Transverse colon (tissue), 4 donors: Measurements from ENCODE around the gene FARSB. TPM values are rescaled to one million over a fixed set of nuclear protein-coding genes. Genes with fewer than 3 reads are reported as not detected.

Experiments used
- DNase-seq: peaks from one replicate; pipeline ENCODE4 v3.0.0-alpha.2; 2019
- H3K27ac ChIP-seq, 4 donors: fragments of 200-600 bp; sonication (generic); 2 replicates each; pipeline ENCODE4 v1.5.1; 2016 to 2018; ENCODE audit warnings: inconsistent platforms in 4 of 4
- H3K27me3 ChIP-seq: fragments of 200-600 bp; sonication (generic); 2 replicates; pipeline ENCODE4 v1.5.1; 2017; ENCODE audit warnings: inconsistent platforms
- H3K36me3 ChIP-seq, 4 donors: fragments of 200-600 bp; sonication (generic); 2 replicates each; pipeline ENCODE4 v1.5.1; 2017 to 2019; ENCODE audit warnings: inconsistent platforms in 4 of 4
- H3K4me1 ChIP-seq, 4 donors: fragments of 200-600 bp; sonication (generic); 2 replicates each; pipeline ENCODE4 v1.5.1; 2017 to 2020; ENCODE audit warnings: inconsistent platforms in 4 of 4
- H3K4me3 ChIP-seq, 4 donors: fragments of 200-600 bp; sonication (generic); 1 replicate in 1 of 4; 2 replicates in 3 of 4; pipeline versions ENCODE4 v1.5.1 to v1.6.1; 2017 to 2019; ENCODE audit warnings: inconsistent platforms in 4 of 4
- H3K9me3 ChIP-seq, 2 donors: fragments of 200-600 bp; sonication (generic); 2 replicates each; pipeline ENCODE4 v1.5.1; 2017 to 2019; ENCODE audit warnings: inconsistent platforms in 2 of 2
- EP300 ChIP-seq: sonication (generic); formaldehyde crosslinking; IDR thresholded peaks from one replicate; pipeline ENCODE4 v1.6.1; 2017; ENCODE audit warnings: antibody characterized with exemption, low read depth
- POLR2A ChIP-seq: fragments of 450-650 bp; IDR thresholded peaks from one replicate; pipeline ENCODE4 v1.6.1; 2016; ENCODE audit warnings: antibody characterized with exemption, mild to moderate bottlenecking, moderate library complexity
- POLR2AphosphoS5 ChIP-seq, 3 donors: sonication (generic); formaldehyde crosslinking; IDR thresholded peaks; one replicate each; pipeline ENCODE4 v1.6.1; 2016; ENCODE audit warnings: antibody characterized with exemption in 3 of 3
- WGBS, 2 donors: methylation state at CpG; one replicate each; pipeline ENCODE4 v1.1.5; 2018; ENCODE audit warnings: low coverage in 1 of 2; 5-methylcytosine and 5-hydroxymethylcytosine counted together
- in situ Hi-C, 4 donors: fragments of 200-750 bp; cut with MboI; loops; one replicate each; pipeline versions ENCODE4 v1.15.0 to v1.15.1; 2017; ENCODE audit warnings: low sequenced_read_pairs in 3 of 4, low pct_ligation_motif_present in 1 of 4, low pct_unique_long_range_greater_than_20kb in 1 of 4
- intact Hi-C: fragments of 100-400 bp; cut with DNase I; formaldehyde crosslinking; loops from one replicate; pipeline ENCODE4 v1.15.1; 2023; ENCODE audit warnings: low total_unique reads
- total RNA-seq, 4 donors: library from RNA; depleted of rRNA; stranded (reverse); fragments of >200 nt; gene quantifications; one replicate each; pipeline ENCODE4 v1.1.0, GENCODE V29; 2016
- TF ChIP-seq, protein P1 (sequence below), 5 experiments: fragments of 200-600 bp in 3 of 5; fragments of 450-650 bp in 2 of 5; sonication (generic) in 3 of 5; IDR thresholded peaks; 1 replicate in 2 of 5; 2 replicates in 3 of 5; pipeline ENCODE4 v1.5.1; 2016 to 2017; ENCODE audit warnings: antibody characterized with exemption in 5 of 5, inconsistent platforms in 3 of 5, mild to moderate bottlenecking in 2 of 5, moderate library complexity in 1 of 5

FARSB gene
- total RNA-seq, 4 donors from 2014 or later, result 7.2 to 18.6 (median 9.5) TPM

DNA sequence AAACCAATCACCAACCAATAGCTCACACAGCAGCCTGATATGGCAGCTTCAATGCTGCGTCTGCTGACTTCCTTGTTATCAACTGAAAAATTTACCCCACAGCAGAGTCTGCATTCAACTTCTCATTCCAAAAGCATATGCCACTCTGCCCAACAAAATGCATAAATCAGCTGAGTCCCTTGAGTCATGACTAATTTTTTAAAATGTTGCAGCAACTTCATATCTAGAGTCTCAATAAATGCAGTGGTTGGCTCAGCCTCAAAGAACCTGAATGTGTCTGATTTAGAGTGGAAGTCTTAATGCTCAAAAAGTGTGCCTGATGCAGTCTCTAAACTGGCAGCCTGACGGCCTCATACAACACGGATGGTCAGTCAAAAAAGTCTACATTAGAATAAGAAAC is 46.5 kb downstream of the FARSB start:
- DNase-seq, result no peak
- in situ Hi-C loops, result loop anchor here in 2 of 4 donors (25.0 kb wide), 1 partner anchor 547 kb away; no protein-coding TSS in a partner anchor
- no peak for TF ChIP-seq POLR2AphosphoS5 (IDR thresholded peaks at IDR 0.05)
- TF ChIP-seq POLR2A, result no peak
- TF ChIP-seq EP300, result no peak
- TF ChIP-seq, protein P1, sequence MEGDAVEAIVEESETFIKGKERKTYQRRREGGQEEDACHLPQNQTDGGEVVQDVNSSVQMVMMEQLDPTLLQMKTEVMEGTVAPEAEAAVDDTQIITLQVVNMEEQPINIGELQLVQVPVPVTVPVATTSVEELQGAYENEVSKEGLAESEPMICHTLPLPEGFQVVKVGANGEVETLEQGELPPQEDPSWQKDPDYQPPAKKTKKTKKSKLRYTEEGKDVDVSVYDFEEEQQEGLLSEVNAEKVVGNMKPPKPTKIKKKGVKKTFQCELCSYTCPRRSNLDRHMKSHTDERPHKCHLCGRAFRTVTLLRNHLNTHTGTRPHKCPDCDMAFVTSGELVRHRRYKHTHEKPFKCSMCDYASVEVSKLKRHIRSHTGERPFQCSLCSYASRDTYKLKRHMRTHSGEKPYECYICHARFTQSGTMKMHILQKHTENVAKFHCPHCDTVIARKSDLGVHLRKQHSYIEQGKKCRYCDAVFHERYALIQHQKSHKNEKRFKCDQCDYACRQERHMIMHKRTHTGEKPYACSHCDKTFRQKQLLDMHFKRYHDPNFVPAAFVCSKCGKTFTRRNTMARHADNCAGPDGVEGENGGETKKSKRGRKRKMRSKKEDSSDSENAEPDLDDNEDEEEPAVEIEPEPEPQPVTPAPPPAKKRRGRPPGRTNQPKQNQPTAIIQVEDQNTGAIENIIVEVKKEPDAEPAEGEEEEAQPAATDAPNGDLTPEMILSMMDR (IDR thresholded peaks at IDR 0.05), result no peak
- Histone ChIP-seq H3K4me3 (no peak overlapping the region), H3K27ac (no peak overlapping the region), H3K4me1 (no peaks in the 10 kb centered on the region), H3K9me3 (no peaks in the 10 kb centered on the region), H3K27me3 (no peaks in the 10 kb centered on the region), H3K36me3 (peaks cover 0 to 3% (median 0%) of the 10 kb centered on the region in 4 donors)
- 95 to 100% methylated on average over 1 to 3 of the region's 3 CpGs for WGBS, 2 donors
- intact Hi-C loops, result no loop called here

DNA sequence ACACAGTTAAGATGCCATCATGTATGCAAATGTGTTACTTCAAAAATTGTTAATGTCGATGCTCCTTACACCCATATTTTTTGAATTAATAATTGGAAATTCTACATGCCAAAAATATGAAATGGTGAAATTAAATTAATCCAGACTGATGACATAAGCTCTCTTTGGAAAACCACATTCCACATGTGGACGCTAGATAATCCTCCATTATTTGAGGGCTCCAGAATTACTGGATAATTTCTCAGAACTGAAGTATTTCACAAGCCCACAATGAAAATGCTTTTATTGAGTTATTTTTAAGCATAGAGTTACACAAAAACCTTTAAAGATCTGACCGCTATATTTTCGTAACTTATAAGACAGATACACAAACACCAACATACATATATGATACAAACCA is 47.8 kb downstream of the FARSB start:
- DNase-seq, result no peak
- H3K27ac ChIP-seq, result no peak overlapping the region
- H3K4me1 ChIP-seq, result no peaks in the 10 kb centered on the region
- 64 to 66% methylated on average over 4 of the region's 4 CpGs for WGBS, 2 donors
- TF ChIP-seq POLR2AphosphoS5 (IDR thresholded peaks at IDR 0.05), result no peak
- TF ChIP-seq, protein P1 (IDR thresholded peaks at IDR 0.05), result no peak
- in situ Hi-C loops (loop anchor here in 2 of 4 donors (25.0 kb wide), 1 partner anchor 546 kb away; no protein-coding TSS in a partner anchor), intact Hi-C loops (no loop called here)
- peaks cover 0 to 3% (median 0%) of the 10 kb centered on the region in 4 donors for H3K36me3 ChIP-seq
- H3K27me3 ChIP-seq, result no peaks in the 10 kb centered on the region
- H3K9me3 ChIP-seq, result no peaks in the 10 kb centered on the region
- no peak overlapping the region for H3K4me3 ChIP-seq

- TF ChIP-seq POLR2A (no peak), EP300 (no peak), POLR2AphosphoS5 (IDR thresholded peaks at IDR 0.05) (no peak)
- TF ChIP-seq, protein P1 (IDR thresholded peaks at IDR 0.05), result no peak
- no peak for DNase-seq
- intact Hi-C loops (no loop called here), in situ Hi-C loops (loop anchor here in 2 of 4 donors (25.0 kb wide), 1 partner anchor 544 kb away; no protein-coding TSS in a partner anchor)
- Histone ChIP-seq H3K27me3 (no peaks in the 10 kb centered on the region), H3K27ac (no peak overlapping the region), H3K36me3 (no peaks in the 10 kb centered on the region), H3K9me3 (no peaks in the 10 kb centered on the region), H3K4me1 (no peaks in the 10 kb centered on the region), H3K4me3 (no peak overlapping the region)
- WGBS, 2 donors, result 96 to 100% methylated on average over 3 of the region's 3 CpGs
Measured at GRCh38 chr2:222606306-222606705, 49.6 kb downstream of the FARSB start.

DNA sequence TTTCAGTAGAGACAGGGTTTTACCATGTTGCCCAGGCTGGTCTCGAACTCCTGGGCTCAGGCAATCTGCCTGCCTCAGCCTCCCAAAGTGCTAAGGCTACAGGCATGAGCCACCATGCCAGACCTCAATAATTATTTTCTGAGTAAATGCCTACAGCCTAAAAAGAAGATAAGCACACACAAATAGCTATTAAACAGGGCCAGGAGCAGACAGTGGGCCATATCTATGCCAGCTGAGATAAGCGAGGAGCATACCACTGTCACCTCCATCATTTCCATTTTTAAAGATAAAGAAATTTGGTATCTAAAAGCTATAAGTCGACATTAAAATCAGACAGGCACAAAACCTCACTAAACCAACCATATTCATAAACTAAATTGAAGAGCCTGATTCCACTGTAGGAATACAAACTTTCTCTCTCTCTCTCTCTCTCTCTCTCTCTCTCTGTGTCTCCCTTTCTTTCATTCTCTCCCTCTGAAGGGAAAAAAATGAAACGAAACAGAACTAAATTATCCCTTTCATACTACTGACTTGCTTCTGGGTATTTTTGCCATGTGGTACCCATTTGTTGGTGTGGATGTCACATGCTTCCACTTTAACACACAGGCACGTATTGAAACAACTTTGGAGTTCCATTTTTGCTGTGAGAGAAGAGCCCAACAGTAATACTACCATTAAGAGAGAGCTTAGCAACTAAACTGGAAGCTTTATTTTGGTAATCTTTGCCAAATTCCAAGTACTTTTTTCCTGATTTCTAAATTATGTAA is 51.0 kb downstream of the FARSB start:
- H3K36me3 ChIP-seq, result peaks cover 0 to 2% (median 0%) of the 10 kb centered on the region in 4 donors
- H3K4me1 ChIP-seq, result no peaks in the 10 kb centered on the region
- in situ Hi-C loops (loop anchor here in 2 of 4 donors (25.0 kb wide), 1 partner anchor 543 kb away; no protein-coding TSS in a partner anchor), intact Hi-C loops (no loop called here)
- no peak overlapping the region for H3K27ac ChIP-seq
- WGBS, 2 donors, result 73 to 87% methylated on average over 4 to 5 of the region's 5 CpGs
- no peak for DNase-seq
- H3K9me3 ChIP-seq, result no peaks in the 10 kb centered on the region
- TF ChIP-seq POLR2A (no peak), POLR2AphosphoS5 (IDR thresholded peaks at IDR 0.05) (no peak), EP300 (no peak)
- TF ChIP-seq, protein P1 (IDR thresholded peaks at IDR 0.05), result no peak
- no peak overlapping the region for H3K4me3 ChIP-seq
- H3K27me3 ChIP-seq, result no peaks in the 10 kb centered on the region
